K562 treated with DMSO at 1 percent for 48 hours (cell line): Measurements from ENCODE around the gene OR9A2. TPM values are rescaled to one million over a fixed set of nuclear protein-coding genes. Genes with fewer than 3 reads are reported as not detected.

Experiments
- total RNA-seq: library from RNA; unstranded; fragments of 300-600 nt; gene quantifications from 2 replicates; pipeline ENCODE4 v1.2.3, GENCODE V29; 2022; ENCODE audit warnings: low replicate concordance; ENCODE audit errors: extremely low read depth

Gene OR9A2
- total RNA-seq, result not detected in 2 replicates

GRCh38 chr7:143027032-143027431, at the start of gene OR9A2:
OR9A2 (minus strand) TSS chr7:143027132; CDS start chr7:143027132, 0 bp downstream.

DNA sequence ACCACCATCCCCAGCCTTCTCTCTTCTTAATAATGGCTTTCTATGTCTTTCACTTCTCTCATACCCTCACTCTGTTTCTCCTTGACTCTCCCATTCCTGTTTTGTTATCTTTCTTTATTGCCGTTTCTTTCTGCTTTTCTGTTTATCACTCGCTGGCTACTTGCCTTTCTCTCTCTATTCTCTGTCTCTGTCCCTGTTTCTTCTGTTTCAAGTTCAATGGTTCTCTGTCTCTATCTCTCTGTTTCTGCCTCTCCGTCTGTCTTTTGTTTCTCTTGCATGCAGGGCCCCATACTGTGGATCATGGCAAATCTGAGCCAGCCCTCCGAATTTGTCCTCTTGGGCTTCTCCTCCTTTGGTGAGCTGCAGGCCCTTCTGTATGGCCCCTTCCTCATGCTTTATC, 25.1 kb upstream of the OR9A2 start, which contains the start of gene OR6V1:
TSS of gene OR6V1 (plus strand) at position 301 of the 400 bp plus-strand sequence. CDS start at position 301, 0 bp downstream.

Other genes with a start within 250 kb of the OR9A2 start
- gene EPHB6, start 172.1 kb downstream of the OR9A2 start, total RNA-seq, result not detected in 2 replicates
- gene TRPV6, start 141.4 kb downstream of the OR9A2 start, total RNA-seq, result not detected in 2 replicates
- not detected in 2 replicates for gene TRPV5, start 93.4 kb downstream of the OR9A2 start, total RNA-seq
- not detected in 2 replicates for gene LLCFC1, start 87.6 kb downstream of the OR9A2 start, total RNA-seq
- gene KEL, start 64.8 kb downstream of the OR9A2 start, total RNA-seq, result not detected in 2 replicates
- gene OR6V1, start 25.2 kb upstream of the OR9A2 start, total RNA-seq, result not detected in 2 replicates
- gene PIP, start 104.9 kb upstream of the OR9A2 start, total RNA-seq, result not detected in 2 replicates
- gene TAS2R39, start 156.3 kb upstream of the OR9A2 start, total RNA-seq, result not detected in 2 replicates
- gene TAS2R40, start 194.9 kb upstream of the OR9A2 start, total RNA-seq, result not detected in 2 replicates
- 397 TPM in 1 of 2 replicates, not detected in the other for gene GSTK1, start 236.3 kb upstream of the OR9A2 start, total RNA-seq